GM12865 (cell line): ENCODE measurements around the gene WAPL.

Experiments used
- DNase-seq: peaks from one replicate; pipeline ENCODE4 v3.0.0; 2010; ENCODE audit warnings: low read depth
- H3K4me3 ChIP-seq: 2 replicates; pipeline ENCODE4 v1.5.1; 2011; ENCODE audit warnings: mild to moderate bottlenecking, low read depth, low read length, control low read depth
- TF ChIP-seq, protein P1 (sequence below): IDR thresholded peaks from 2 replicates; pipeline ENCODE4 v1.5.1; 2011; ENCODE audit warnings: low read length, control low read depth, low read depth, inconsistent platforms; ENCODE audit not compliant: insufficient read depth; ENCODE audit errors: missing control alignments

The WAPL gene

DNA sequence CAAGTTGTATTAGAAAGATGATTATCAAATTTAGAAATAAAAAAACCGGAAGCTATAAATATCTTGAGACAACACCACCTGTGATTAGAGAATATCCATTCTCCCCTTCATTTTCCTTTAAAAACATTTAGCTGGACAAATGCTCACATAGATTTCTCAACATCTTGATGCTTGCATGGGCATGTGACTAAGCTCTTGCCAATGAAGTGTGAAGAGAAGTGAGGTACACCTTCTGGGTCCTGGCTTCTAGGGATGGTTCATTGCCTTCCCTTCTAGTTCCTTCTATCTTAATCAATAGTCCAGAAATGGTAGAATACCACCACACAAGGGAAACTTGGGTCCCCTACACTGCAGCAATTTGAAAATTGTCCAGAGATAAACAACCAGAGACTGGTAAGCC lies 41.0 kb downstream of the WAPL start:
- DNase-seq: no peak
- TF ChIP-seq, protein P1, sequence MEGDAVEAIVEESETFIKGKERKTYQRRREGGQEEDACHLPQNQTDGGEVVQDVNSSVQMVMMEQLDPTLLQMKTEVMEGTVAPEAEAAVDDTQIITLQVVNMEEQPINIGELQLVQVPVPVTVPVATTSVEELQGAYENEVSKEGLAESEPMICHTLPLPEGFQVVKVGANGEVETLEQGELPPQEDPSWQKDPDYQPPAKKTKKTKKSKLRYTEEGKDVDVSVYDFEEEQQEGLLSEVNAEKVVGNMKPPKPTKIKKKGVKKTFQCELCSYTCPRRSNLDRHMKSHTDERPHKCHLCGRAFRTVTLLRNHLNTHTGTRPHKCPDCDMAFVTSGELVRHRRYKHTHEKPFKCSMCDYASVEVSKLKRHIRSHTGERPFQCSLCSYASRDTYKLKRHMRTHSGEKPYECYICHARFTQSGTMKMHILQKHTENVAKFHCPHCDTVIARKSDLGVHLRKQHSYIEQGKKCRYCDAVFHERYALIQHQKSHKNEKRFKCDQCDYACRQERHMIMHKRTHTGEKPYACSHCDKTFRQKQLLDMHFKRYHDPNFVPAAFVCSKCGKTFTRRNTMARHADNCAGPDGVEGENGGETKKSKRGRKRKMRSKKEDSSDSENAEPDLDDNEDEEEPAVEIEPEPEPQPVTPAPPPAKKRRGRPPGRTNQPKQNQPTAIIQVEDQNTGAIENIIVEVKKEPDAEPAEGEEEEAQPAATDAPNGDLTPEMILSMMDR: no peak
- H3K4me3 ChIP-seq: no peak overlapping the region

DNA sequence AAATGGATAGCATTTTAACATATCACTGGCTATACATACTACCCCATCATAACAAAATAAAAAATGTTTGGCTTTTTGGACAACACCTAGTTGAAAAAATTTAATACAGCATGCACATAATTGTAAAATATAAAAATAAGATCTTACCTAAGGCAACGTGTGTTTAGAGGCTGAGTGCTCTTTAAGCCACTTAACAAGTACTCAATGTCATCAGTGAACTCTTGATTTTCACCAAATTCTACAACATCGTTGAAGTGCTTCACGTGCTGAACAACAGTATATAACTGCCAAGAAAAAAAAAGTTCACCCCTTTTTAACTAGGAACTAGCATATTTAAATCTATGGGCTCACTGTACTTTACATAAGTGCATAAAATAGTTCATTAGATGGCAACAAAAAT lies 49.5 kb downstream of the WAPL start:
- no peak overlapping the region for H3K4me3 ChIP-seq
- DNase-seq: no peak
- TF ChIP-seq, protein P1: no peak

DNA sequence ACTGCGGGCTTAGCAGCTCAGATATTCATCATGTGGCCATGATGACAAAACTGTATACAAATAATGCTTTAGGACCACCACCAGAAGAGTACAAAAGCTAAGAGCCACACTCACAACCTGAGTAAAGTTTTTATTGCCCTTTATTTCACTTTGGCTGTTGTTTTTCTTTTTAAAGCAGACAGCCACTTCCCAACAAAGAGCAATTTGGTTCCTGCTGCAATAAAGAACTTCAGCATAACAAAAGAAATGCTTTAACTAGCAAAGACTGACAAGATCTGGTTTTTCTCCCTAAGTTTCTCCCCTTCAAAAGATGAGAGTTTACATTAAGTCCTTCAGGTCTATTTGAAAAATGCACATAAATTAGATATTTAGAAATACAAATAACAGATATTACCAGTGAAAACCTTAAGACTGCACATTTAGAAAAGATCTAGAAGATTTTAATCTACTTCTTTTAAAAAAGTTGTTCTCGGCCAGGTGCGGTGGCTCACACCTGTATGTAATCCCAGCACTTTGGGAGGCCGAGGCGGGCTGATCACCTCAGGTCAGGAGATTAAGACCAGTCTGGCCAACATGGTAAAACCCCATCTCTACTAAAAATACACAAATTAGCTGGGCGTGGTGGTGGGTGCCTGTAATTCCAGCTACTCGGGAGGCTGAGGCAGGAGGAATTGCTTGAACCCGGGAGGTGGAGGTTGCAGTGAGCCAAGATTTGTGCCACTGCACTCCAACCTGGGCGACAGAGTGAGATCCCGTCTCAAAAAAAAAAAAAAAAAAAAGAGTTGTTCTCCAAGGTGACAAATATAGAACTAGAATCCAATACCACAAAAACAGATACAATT lies 59.4 kb downstream of the WAPL start:
- TF ChIP-seq, protein P1: no peak
- H3K4me3 ChIP-seq: no peak overlapping the region
- no peak for DNase-seq

DNA sequence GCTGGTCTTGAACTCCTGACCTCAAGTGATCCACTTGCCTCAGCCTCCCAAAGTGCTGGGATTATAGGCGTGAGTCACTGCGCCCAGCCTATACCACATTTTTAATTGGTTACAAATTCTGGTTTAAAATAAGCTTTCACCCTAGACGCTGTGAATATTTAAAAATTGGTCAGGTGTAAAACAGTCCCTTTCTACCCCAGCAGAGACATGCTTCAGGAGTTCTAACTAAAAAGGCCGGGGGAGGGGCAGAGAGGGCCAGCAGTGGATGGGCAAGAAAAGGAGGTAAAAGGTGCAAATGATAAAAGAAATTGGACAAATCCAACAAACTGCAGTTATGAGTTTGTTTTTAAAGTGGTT lies 70.0 kb downstream of the WAPL start:
- DNase-seq: no peak
- H3K4me3 ChIP-seq: no peak overlapping the region
- TF ChIP-seq, protein P1: no peak

DNA sequence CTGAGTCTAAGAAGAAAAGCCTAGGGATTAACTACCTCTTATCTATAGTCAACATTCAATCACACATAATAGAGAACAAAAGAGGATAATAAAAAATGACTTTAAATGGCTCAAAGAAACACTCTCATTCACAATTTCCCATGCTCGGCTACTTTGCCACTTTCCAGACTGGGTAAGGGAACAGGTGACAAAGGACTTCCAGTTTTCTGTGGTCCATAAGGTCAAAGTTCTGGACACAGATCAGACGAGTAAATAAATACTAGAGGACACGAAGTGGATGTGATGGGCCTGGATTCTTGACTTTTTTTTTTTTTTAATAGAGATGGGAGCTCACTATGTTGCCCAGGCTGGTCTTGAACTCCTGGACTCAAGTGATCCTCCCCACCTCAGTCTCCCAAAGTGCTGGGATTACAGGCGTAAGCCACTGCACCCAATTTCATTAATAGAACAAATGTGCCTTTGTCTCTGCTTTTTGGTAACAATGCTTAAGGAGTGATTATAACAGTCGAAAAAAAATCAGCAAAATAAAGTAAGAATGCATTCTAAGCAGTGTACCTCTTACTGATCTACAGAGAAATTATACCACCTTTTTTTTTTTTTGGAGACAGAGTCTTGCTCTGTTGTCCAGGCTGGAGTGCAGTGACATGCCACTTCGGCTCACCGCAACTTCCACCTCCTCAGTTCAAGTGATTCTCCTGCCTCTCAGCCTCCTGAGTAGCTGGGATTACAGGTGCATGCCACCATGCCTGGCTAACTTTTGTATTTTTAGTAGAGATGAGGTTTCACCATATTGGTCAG lies 70.6 kb downstream of the WAPL start:
- no peak for DNase-seq
- H3K4me3 ChIP-seq: no peak overlapping the region

DNA sequence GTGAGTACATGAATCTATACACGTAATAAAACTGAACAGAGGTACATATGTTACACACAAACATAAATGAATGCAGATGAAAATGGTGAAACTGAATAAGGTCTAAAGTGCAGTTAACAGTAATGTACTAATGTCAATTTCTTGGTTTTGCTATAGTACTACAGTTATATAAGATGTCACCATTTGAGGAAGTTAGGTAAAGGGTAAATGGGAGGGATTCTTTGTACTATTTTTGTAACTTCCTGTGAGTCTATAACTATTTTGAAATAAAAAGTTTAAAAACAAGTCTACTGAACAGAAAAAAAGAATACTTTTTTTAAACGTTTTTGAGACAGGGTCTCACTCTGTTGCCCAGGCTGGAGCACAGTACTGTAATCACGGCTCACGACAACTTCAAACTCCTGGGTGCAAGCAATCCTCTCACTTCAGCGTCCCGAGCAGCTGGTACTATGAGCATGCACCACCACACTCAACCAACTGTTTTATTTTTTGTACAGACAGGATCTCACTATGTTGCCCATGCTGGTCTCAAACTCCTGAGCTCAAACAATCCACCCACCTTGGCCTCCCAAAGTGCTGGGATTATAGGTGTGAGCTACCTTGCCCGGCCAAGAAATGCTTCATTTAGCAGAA lies 71.5 kb downstream of the WAPL start:
- H3K4me3 ChIP-seq: no peak overlapping the region
- TF ChIP-seq, protein P1: no peak
- no peak for DNase-seq

More for the DNA sequence above, 70.6 kb downstream of the WAPL start:
- TF ChIP-seq, protein P1: no peak
